Spleen (tissue), 7 donors: ENCODE data around the gene PKM.

ENCODE experiments used
- POLR2AphosphoS5 ChIP-seq, 3 donors: sonication (generic); formaldehyde crosslinking; IDR thresholded peaks; one replicate each; pipeline ENCODE4 v1.5.1; 2017; ENCODE audit warnings: antibody characterized with exemption in 3 of 3
- TF ChIP-seq, protein P1 (sequence below), 11 experiments: fragments of 200-600 bp in 7 of 11; fragments of 450-650 bp in 4 of 11; sonication (generic) in 4 of 11; IDR thresholded peaks in 8 of 11; conservative IDR thresholded peaks in 3 of 11; 1 replicate in 7 of 11; 2 replicates in 4 of 11; pipeline versions ENCODE4 v1.4.0 to v1.8.0; 2016 to 2021; ENCODE audit warnings: antibody characterized with exemption in 11 of 11, inconsistent platforms in 4 of 11, mild to moderate bottlenecking in 1 of 11
- donor health status: DM: no; HTN: no; CAD: no; lungs with moderate emphysema.
- donor health status: DM: no; HTN: no; CAD: no.
- donor health status: DM: no; HTN: no; CAD: no.

DNA sequence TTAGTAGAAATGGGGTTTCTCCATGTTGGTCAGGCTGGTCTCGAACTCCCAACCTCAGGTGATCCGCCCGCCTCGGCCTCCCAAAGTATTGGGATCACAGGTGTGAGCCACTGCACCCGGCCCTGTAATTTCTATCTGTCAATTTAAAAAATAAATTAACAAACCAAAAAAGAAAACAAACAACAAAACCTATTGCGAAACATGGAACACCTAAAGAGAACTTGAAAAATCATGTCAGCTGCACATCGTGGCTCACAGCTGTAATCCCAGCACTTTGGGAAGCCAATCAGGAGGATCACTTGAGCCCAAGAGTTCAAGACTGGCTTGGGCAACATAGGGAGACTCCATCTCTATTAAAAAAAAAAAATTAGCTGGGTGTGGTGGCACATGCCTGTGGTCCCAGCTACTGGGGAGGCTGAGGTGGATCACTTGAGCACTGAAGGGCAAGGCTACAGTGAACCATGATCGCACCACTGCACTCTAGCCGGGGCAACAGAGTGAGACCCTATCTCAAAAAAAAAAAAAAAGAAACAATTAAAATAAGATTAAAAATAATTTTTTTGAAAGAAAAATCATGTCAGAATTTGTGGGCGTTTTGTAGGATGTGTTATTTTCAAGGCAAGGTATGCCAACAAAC lies 21.8 kb upstream of the PKM start:
- TF ChIP-seq POLR2AphosphoS5 (IDR thresholded peaks at IDR 0.05), result no peak
- TF ChIP-seq, protein P1, sequence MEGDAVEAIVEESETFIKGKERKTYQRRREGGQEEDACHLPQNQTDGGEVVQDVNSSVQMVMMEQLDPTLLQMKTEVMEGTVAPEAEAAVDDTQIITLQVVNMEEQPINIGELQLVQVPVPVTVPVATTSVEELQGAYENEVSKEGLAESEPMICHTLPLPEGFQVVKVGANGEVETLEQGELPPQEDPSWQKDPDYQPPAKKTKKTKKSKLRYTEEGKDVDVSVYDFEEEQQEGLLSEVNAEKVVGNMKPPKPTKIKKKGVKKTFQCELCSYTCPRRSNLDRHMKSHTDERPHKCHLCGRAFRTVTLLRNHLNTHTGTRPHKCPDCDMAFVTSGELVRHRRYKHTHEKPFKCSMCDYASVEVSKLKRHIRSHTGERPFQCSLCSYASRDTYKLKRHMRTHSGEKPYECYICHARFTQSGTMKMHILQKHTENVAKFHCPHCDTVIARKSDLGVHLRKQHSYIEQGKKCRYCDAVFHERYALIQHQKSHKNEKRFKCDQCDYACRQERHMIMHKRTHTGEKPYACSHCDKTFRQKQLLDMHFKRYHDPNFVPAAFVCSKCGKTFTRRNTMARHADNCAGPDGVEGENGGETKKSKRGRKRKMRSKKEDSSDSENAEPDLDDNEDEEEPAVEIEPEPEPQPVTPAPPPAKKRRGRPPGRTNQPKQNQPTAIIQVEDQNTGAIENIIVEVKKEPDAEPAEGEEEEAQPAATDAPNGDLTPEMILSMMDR (IDR thresholded peaks at IDR 0.05 in 8 of 11, conservative IDR thresholded peaks at IDR 0.05 in 3 of 11), result no peak
